C4-2B (cell line): ENCODE results near the gene EOLA1.

Experiments
- CTCF ChIP-seq: fragments of 450-650 bp; conservative IDR thresholded peaks from 2 replicates; pipeline ENCODE4 v1.5.1; 2017; ENCODE audit warnings: mild to moderate bottlenecking
- ZFX ChIP-seq: fragments of 450-650 bp; IDR thresholded peaks from 2 replicates; pipeline ENCODE4 v1.6.1; 2017

- TF ChIP-seq CTCF (no peak), ZFX (no peak)
Measured at GRCh38 chrX:149515954-149516602, 24.7 kb upstream of the EOLA1 start.
